ENCODE data around the gene FHIT. TPM values are rescaled to one million over a fixed set of nuclear protein-coding genes. Genes with fewer than 3 reads are reported as not detected.

Gene FHIT
- polyA plus RNA-seq, 1 donor: 35.8 TPM

DNA sequence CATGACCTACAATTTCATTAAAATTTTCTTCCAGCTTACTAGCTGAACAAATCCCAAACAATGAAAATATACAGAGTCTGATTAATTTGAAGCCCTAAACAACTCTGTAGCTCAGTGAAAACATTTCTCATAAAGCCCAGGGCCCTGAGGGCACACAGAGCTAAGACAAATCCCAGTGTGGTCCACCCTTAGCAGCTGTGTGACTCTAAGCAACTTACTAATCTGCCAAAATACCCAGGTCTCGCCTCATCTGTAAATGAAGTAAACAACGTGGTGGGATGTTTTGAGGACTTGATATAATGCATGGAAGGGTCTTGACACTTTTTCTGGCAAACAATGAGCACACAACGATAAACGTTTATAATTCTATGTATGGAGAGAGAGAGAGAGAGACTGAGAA is 158.4 kb downstream of the FHIT start:
- H3K4me1 ChIP-seq (ENCODE audit: control insufficient read depth, insufficient read depth, low read length): no peaks in the 10 kb centered on the region
- H3K9me3 ChIP-seq (ENCODE audit: control insufficient read depth, low read depth, low read length): no peaks in the 10 kb centered on the region
- no peak overlapping the region for H3K4me3 ChIP-seq (ENCODE audit: low read length)
- no peak overlapping the region for H3K27ac ChIP-seq (ENCODE audit: low read length)
- no peak for DNase-seq
- WGBS (ENCODE audit: insufficient coverage, low lambda C conversion rate): no CpG with 5 or more reads among the region's 4 CpGs
- no peaks in the 10 kb centered on the region for H3K27me3 ChIP-seq (ENCODE audit: control insufficient read depth, insufficient read depth, low read length)
- no peaks in the 10 kb centered on the region for H3K36me3 ChIP-seq (ENCODE audit: control insufficient read depth, insufficient read depth, low read length)

GRCh38 chr3:61090389-61091169 is 160.7 kb downstream of the FHIT start:
- no peaks in the 10 kb centered on the region for H3K4me1 ChIP-seq (ENCODE audit: control insufficient read depth, insufficient read depth, low read length)
- no peaks in the 10 kb centered on the region for H3K27me3 ChIP-seq (ENCODE audit: control insufficient read depth, insufficient read depth, low read length)
- H3K4me3 ChIP-seq (ENCODE audit: low read length): no peak overlapping the region
- DNase-seq: no peak
- no peaks in the 10 kb centered on the region for H3K9me3 ChIP-seq (ENCODE audit: control insufficient read depth, low read depth, low read length)
- H3K36me3 ChIP-seq (ENCODE audit: control insufficient read depth, insufficient read depth, low read length): no peaks in the 10 kb centered on the region
- WGBS (ENCODE audit: insufficient coverage, low lambda C conversion rate): 40% methylated on average over 1 of the region's 6 CpGs
- H3K27ac ChIP-seq (ENCODE audit: low read length): no peak overlapping the region

- H3K27ac ChIP-seq (ENCODE audit: low read length): no peak overlapping the region
- no CpG with 5 or more reads among the region's 2 CpGs for WGBS (ENCODE audit: insufficient coverage, low lambda C conversion rate)
- no peak for DNase-seq
- no peak overlapping the region for H3K4me3 ChIP-seq (ENCODE audit: low read length)
- H3K27me3 ChIP-seq (ENCODE audit: control insufficient read depth, insufficient read depth, low read length): no peaks in the 10 kb centered on the region
- no peaks in the 10 kb centered on the region for H3K9me3 ChIP-seq (ENCODE audit: control insufficient read depth, low read depth, low read length)
- H3K36me3 ChIP-seq (ENCODE audit: control insufficient read depth, insufficient read depth, low read length): no peaks in the 10 kb centered on the region
- H3K4me1 ChIP-seq (ENCODE audit: control insufficient read depth, insufficient read depth, low read length): no peaks in the 10 kb centered on the region
These were observed 163.8 kb downstream of the FHIT start for GRCh38 chr3:61087465-61087864.

- DNase-seq: no peak
- Histone ChIP-seq H3K27ac (ENCODE audit: low read length) (no peak overlapping the region), H3K4me3 (ENCODE audit: low read length) (no peak overlapping the region), H3K36me3 (ENCODE audit: control insufficient read depth, insufficient read depth, low read length) (no peaks in the 10 kb centered on the region), H3K9me3 (ENCODE audit: control insufficient read depth, low read depth, low read length) (no peaks in the 10 kb centered on the region), H3K4me1 (ENCODE audit: control insufficient read depth, insufficient read depth, low read length) (no peaks in the 10 kb centered on the region), H3K27me3 (ENCODE audit: control insufficient read depth, insufficient read depth, low read length) (no peaks in the 10 kb centered on the region)
- no CpG with 5 or more reads among the region's 3 CpGs for WGBS (ENCODE audit: insufficient coverage, low lambda C conversion rate)
These were observed 169.7 kb downstream of the FHIT start for GRCh38 chr3:61081554-61081953.

DNA sequence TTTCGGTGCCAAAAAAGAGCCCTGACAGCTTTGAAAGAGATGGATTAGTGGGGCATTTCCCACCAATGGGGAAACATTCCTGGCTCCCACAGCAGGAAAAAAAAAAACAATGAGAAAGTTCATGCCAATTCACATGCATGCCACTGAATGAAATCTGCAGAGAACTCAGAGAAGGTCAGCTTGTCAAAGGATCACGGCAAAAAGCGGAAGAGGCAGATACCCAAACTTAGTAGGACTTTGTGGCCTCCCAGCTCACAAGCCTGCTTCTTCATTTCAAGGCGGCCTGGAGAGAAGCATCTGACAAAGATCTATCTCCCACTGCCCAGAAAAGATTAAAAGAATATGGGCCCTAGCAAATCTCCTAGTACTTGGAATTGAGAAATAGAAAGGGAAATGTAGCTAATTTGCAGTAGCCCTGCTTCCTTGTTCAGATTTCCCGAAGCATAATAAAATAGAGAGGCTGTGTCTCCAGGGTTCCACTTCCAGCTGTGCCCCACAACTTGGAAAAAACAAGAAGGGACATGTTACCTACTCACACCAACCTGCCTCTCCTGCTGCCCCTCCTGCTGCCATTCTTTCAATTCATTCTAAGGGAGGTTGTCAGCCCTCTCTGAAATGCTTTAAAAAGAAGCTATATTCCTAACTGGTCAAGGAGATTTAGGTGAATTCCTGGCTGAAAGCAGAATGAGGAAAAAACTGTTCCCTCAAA is 170.4 kb downstream of the FHIT start:
- no peaks in the 10 kb centered on the region for H3K4me1 ChIP-seq (ENCODE audit: control insufficient read depth, insufficient read depth, low read length)
- no peak overlapping the region for H3K4me3 ChIP-seq (ENCODE audit: low read length)
- H3K36me3 ChIP-seq (ENCODE audit: control insufficient read depth, insufficient read depth, low read length): no peaks in the 10 kb centered on the region
- no peaks in the 10 kb centered on the region for H3K9me3 ChIP-seq (ENCODE audit: control insufficient read depth, low read depth, low read length)
- WGBS (ENCODE audit: insufficient coverage, low lambda C conversion rate): no CpG with 5 or more reads among the region's 5 CpGs
- no peak overlapping the region for H3K27ac ChIP-seq (ENCODE audit: low read length)
- no peaks in the 10 kb centered on the region for H3K27me3 ChIP-seq (ENCODE audit: control insufficient read depth, insufficient read depth, low read length)
- DNase-seq: no peak

DNA sequence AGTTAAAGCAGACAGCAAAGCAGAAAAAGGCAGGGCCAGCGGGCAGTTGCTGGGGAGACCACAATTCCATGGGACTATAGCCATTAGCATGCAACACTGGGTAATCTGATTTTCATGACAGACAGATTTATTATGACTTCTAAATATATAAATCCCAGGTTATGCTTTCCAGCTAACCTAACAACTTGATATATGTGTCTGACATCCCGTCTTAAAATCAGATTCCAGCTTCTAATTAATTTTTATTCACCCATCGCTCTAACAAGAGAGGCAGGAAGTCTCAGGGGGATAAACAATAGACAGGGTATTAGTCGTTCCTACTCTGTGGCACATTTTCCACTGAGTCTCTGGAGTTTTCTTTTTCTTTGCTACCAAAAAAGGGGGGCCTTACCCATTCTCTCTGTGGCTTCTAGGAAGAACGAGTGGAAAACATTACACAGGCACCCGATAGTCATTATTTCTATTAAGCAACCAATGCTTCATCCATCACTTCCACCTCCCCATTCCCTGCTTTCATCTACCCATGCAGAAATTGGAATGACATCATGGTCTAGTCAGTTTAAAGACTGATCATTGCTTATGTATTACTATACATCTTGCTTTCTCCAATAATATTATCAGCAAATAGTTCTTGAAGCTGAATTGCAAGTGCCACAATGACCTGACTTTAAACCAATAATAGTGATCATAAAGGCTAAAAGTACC is 173.1 kb downstream of the FHIT start:
- Histone ChIP-seq H3K4me1 (ENCODE audit: control insufficient read depth, insufficient read depth, low read length) (no peaks in the 10 kb centered on the region), H3K27me3 (ENCODE audit: control insufficient read depth, insufficient read depth, low read length) (no peaks in the 10 kb centered on the region), H3K4me3 (ENCODE audit: low read length) (no peak overlapping the region), H3K9me3 (ENCODE audit: control insufficient read depth, low read depth, low read length) (no peaks in the 10 kb centered on the region), H3K27ac (ENCODE audit: low read length) (no peak overlapping the region), H3K36me3 (ENCODE audit: control insufficient read depth, insufficient read depth, low read length) (no peaks in the 10 kb centered on the region)
- no CpG with 5 or more reads among the region's 6 CpGs for WGBS (ENCODE audit: insufficient coverage, low lambda C conversion rate)
- no peak for DNase-seq

DNA sequence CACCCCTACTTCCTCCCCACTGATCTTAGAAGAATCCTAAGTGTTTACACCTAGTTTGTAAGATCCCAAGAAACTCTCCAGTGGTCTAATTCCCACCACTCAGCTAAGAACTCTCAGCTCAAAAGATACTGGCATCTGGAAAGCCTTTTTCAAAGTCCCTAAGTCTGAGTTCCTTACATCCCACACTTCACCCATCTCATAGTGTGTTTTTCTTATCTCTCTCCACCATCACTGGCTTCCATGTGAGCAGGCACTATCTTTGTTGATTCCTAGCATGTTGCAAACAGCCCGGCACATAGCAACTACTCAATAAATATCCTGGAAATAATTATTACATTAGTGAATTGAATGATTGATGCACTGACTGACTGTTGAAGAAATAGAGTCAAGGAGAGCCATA is 173.7 kb downstream of the FHIT start:
- DNase-seq: no peak
- no peak overlapping the region for H3K27ac ChIP-seq (ENCODE audit: low read length)
- H3K36me3 ChIP-seq (ENCODE audit: control insufficient read depth, insufficient read depth, low read length): no peaks in the 10 kb centered on the region
- WGBS (ENCODE audit: insufficient coverage, low lambda C conversion rate): no CpG with 5 or more reads among the region's 1 CpG
- H3K4me1 ChIP-seq (ENCODE audit: control insufficient read depth, insufficient read depth, low read length): no peaks in the 10 kb centered on the region
- no peaks in the 10 kb centered on the region for H3K9me3 ChIP-seq (ENCODE audit: control insufficient read depth, low read depth, low read length)
- no peak overlapping the region for H3K4me3 ChIP-seq (ENCODE audit: low read length)
- no peaks in the 10 kb centered on the region for H3K27me3 ChIP-seq (ENCODE audit: control insufficient read depth, insufficient read depth, low read length)

- no peaks in the 10 kb centered on the region for H3K4me1 ChIP-seq (ENCODE audit: control insufficient read depth, insufficient read depth, low read length)
- no peak overlapping the region for H3K4me3 ChIP-seq (ENCODE audit: low read length)
- WGBS (ENCODE audit: insufficient coverage, low lambda C conversion rate): 80% methylated on average over 2 of the region's 3 CpGs
- no peak overlapping the region for H3K27ac ChIP-seq (ENCODE audit: low read length)
- H3K36me3 ChIP-seq (ENCODE audit: control insufficient read depth, insufficient read depth, low read length): no peaks in the 10 kb centered on the region
- no peaks in the 10 kb centered on the region for H3K27me3 ChIP-seq (ENCODE audit: control insufficient read depth, insufficient read depth, low read length)
- H3K9me3 ChIP-seq (ENCODE audit: control insufficient read depth, low read depth, low read length): no peaks in the 10 kb centered on the region
- no peak for DNase-seq
These were observed 176.5 kb downstream of the FHIT start for GRCh38 chr3:61074783-61075182.

DNA sequence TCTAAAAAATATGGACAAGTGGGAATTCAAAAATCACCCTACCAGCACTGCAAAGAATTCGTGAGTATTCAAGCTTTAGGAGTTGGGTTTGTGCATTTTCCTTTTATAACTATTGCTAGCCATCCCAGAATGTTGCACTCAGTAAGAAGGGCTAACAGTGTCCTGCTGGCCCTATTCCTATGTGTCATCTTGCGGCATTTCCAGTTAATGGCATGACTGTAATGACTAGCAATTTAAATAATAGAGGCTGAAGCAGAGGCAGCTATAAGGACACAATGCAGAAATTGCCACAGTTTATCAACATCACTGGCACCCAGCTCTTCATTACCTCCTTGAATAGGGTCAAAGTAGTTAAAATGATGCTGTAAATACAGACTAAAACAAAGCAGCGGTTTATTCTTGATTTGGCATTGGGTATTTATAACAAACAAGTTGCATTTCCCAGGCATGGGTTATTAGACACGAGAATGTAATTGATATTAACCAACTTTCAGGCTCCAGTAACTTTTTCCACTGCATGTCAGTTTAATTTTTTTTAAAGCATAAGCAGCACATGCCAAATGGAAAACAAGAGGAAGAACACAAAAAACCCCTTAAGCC is 177.6 kb downstream of the FHIT start:
- DNase-seq: no peak
- Histone ChIP-seq H3K27ac (ENCODE audit: low read length) (no peak overlapping the region), H3K4me3 (ENCODE audit: low read length) (no peak overlapping the region), H3K36me3 (ENCODE audit: control insufficient read depth, insufficient read depth, low read length) (no peaks in the 10 kb centered on the region), H3K4me1 (ENCODE audit: control insufficient read depth, insufficient read depth, low read length) (no peaks in the 10 kb centered on the region), H3K27me3 (ENCODE audit: control insufficient read depth, insufficient read depth, low read length) (no peaks in the 10 kb centered on the region), H3K9me3 (ENCODE audit: control insufficient read depth, low read depth, low read length) (no peaks in the 10 kb centered on the region)
- 86% methylated on average over 1 of the region's 4 CpGs for WGBS (ENCODE audit: insufficient coverage, low lambda C conversion rate)

DNA sequence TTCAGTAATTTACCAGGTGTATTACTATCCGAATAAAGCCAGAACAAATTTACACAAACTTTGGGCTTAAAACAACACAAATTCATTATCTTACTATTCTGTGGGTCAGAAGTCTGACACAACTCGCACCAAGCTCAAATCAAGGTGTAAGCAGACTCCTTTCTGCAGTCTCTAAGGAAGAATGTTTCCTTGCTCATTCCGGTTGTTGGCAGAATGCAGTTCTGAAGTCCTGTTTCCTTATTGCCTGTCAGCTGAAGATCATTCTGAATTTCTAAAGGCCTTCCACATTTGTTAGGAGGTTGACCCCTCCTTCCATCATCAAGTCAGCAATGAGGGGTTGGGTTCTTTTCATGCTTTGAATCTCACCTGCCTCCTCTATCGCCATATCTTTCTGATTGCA is 183.2 kb downstream of the FHIT start:
- Histone ChIP-seq H3K4me3 (ENCODE audit: low read length) (no peak overlapping the region), H3K36me3 (ENCODE audit: control insufficient read depth, insufficient read depth, low read length) (no peaks in the 10 kb centered on the region), H3K27ac (ENCODE audit: low read length) (no peak overlapping the region), H3K9me3 (ENCODE audit: control insufficient read depth, low read depth, low read length) (no peaks in the 10 kb centered on the region), H3K4me1 (ENCODE audit: control insufficient read depth, insufficient read depth, low read length) (no peaks in the 10 kb centered on the region), H3K27me3 (ENCODE audit: control insufficient read depth, insufficient read depth, low read length) (no peaks in the 10 kb centered on the region)
- DNase-seq: no peak
- WGBS (ENCODE audit: insufficient coverage, low lambda C conversion rate): 100% methylated on average over 1 of the region's 4 CpGs

All from large intestine (tissue), 3 donors.